GM19238 (cell line): ENCODE data around the gene DUSP1.

Experiments
- DNase-seq: peaks from one replicate; pipeline ENCODE4 v3.0.0; 2011; ENCODE audit warnings: low spot score; ENCODE audit not compliant: insufficient read length

DUSP1 gene

GRCh38 chr5:172745406-172745805, 25.6 kb downstream of the DUSP1 start:
- no peak for DNase-seq

DNA sequence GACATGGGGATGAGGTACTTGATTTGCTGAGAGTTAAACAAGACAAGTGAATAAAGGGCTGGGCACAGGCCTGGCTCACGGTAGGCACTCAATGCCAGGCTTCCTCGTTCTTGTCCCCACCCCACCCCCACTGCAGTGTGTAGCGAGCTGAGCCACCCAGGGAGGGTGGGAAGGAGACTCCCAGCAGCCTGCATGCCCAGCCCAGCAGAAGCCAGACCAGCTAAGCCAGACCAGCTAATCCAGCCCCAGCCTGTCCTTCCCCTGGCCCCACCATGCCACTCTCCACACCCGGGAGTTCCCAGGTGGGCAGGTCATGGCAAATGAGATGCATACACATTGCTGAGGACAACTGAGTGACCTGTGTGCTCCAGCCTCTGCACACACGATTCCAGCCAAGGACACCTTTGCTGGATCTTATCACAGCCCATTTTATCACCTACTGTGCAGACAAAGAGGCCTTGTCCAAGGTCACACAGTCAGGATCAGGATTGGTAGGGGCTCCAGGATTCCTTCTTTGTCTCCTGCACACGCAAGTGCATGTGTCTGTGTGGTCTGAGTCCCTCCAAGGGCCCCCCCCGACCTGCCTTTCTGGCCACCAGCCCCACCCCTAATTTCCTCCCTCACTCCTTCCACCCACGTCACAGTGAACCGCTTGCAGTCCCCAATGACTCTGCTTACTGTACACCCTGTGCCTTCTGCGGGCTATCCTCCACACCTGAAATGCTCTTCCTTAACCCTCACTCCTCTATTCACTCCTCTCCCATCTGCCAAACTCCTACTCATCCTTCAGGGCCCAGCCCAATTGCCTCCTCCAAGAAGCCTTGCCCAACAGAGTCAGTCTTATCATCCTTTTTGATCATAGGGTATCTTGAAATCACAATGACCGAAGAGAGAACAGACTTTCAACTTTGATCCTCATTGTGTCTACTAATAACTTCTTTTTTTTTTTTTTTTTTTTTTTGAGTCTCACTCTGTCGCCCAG, 26.6 kb downstream of the DUSP1 start:
- DNase-seq: no peak

GRCh38 chr5:172743112-172743959, 27.7 kb downstream of the DUSP1 start:
- no peak for DNase-seq

- DNase-seq: no peak
Measured at GRCh38 chr5:172741206-172741582, 29.8 kb downstream of the DUSP1 start.

DNA sequence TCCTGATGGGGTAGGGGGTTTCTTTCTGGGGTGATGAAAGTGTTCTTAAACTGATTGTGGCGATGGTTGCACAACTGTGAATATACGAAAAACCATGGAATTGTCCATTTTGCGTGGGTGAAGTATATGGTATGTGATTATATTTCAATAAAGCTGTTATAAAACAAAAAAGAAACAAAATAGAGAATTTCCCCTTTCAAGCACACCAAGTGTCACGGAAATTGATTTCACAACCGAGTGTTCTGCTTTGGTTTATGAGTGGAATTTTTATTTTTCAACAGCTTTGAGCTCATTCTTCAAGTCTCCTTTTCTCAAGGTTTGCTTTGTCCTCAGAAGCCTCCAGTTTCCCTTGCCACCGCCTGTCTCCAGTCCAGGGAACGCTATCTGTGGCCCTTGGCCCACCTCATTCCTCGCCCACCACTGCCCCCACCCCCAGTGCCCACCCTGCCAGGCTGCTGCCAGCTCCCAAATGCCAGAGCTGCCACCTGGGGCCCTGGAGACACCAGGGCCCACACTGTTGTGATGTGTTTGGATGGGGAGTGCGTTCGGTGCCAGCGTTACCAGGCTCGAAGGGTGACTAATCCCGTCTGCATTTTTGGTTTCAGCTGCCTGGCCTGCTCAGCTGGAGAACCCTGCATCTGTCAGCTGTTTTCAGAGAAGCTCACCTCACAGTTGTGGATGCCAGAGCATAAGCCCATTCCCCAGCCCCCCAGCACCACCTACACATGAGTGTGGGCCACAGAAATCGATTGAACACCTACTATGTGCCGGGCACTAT, 30.4 kb downstream of the DUSP1 start:
- DNase-seq: no peak

GRCh38 chr5:172739375-172739774, 31.6 kb downstream of the DUSP1 start:
- no peak for DNase-seq

GRCh38 chr5:172736508-172737135, 34.4 kb downstream of the DUSP1 start:
- DNase-seq: no peak

GRCh38 chr5:172735141-172735831, 35.7 kb downstream of the DUSP1 start:
- no peak for DNase-seq

DNA sequence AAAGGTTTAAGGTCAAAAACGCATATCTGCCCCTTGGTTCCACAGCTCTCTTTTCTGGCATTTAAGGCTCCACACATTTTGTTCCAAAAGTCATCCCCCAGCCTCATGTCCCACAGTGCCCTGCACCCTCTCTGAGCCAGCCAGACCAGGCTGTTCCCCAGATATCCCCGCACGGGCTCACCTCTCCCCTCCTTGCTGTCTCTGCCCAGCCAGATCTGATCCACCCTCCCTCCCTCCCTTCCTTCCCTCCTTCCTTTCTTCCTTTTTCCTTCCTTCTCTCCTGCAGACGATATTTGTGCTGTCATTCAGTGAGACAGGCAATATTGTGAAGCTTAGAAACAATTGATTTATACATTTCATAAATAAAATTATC, 37.0 kb downstream of the DUSP1 start:
- no peak for DNase-seq

DNA sequence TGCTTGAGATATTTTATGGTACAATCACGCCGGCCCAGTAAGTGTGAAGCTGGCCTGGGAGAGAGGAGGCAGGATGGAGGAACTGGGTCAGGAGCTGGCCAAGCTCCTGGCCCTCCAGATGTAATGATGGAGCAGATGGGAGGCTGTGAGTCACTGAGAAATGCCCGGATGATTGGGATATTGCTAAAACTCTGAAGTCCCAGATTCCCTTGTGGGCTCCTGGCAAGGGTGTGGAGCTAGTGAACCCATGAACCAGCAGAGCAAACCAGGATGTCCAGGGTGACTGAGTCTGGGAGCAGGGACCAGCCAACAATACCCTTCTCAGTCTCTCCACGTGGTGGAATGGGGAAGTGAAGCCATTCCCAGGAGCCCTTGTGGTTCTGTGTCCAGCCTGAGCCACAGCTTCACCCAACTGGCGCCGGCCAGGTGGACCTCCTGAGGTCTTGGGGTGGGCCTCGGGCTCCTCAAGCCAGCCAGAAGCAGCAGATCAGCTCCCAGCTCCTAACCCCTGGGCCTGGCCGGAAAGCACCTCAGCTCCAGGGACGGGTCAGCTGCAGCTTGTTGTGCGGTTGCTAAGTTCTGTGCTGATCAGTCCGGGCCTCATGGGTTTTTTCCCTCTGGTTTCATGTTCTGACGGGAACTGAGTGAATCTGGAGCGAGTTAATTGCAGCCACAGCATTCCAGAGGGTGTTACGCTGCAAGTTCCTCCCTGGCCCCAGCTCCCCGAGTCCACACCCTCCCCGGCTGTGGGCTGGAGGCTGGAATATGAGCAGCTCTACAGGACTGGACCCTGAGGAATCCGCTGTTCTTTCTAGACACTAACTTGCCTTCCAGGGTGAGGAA, 37.6 kb downstream of the DUSP1 start:
- DNase-seq: no peak

- DNase-seq: no peak
Measured at GRCh38 chr5:172732201-172732865, 38.7 kb downstream of the DUSP1 start.

DNA sequence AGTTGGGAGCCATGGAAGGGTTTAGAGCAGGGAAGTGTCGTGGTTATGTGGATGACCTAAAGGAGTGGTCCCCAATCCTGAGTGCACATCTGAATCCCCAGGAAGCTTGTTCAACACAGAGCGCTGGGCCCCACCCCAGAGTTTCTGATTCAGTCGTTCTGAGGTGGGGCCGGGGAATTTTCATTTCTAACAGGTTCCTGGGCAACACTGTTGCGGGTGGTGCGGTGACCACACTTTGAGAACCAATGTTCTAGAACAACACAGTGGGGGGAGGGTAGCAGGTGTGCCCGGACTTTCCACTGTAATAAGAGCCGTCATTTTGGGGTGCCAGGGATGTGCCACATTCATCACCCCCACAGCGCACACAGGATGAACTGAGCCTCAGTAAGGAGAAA, 39.3 kb downstream of the DUSP1 start:
- DNase-seq: no peak

DNA sequence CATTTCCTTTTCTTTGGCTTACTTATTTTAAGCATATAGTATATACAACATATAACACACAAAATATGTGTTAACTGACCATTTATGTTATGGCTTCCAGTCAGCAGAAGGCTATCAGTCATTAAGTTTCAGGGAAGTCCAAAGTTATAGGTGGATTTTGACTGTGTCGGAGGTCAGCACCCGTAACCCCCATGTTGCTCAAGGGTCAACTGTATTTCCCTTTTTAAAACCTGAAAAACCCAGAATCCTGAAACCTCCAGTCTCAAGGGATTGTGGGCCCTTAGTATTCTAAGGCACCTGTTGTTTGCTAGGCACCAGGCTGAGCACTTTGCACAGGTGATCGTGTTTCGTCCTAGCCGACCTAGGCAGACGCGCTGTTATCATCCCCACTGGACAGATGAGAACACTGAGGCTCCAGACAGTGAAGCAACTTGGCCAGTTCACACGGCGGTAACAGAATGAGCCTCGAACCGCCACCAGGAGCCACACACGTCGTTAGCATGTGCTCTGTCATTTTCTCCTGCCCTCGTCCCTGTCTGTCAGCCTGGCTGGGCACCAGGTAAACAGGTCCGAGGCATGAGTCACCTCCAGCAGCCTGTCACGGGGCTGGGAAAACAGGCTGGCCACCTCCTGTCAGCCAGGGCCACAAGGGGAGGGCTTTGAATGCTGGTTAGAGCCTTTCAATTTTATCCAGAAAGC, 39.9 kb downstream of the DUSP1 start:
- DNase-seq: no peak

- DNase-seq: no peak
Measured at GRCh38 chr5:172730222-172730621, 40.8 kb downstream of the DUSP1 start.

GRCh38 chr5:172729588-172729987, 41.4 kb downstream of the DUSP1 start:
- no peak for DNase-seq

- no peak for DNase-seq
Measured at GRCh38 chr5:172728481-172729241, 42.3 kb downstream of the DUSP1 start.

DNA sequence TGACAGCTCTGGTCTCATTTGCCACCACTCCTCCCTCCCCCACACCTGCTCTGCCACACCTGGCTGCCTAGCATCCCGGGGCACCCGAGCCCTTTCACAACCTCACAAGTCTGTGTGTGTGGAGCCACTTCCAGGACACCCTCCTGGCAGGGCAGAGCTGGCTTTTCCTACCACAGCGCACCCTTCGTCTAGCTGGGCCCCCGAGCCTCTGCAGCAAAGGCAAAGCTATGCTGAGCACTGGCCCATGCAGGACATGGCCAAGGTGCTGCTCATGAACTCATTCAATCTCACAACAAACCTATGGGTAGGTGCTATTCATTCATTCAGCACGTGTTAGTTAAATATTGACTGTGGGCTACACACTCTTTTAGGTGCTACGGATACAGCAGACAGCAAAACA, 43.4 kb downstream of the DUSP1 start:
- DNase-seq: no peak

GRCh38 chr5:172726966-172727365, 44.0 kb downstream of the DUSP1 start:
- DNase-seq: no peak
